Choroid plexus epithelial cell (primary cell): Measurements from ENCODE around the gene RAB26.
"Not testable (repeated sequence)": the region's sequence is repeated elsewhere in the genome, so short reads cannot be mapped to it uniquely, and the experiment has no call there.

Source experiments
- DNase-seq: peaks from one replicate; pipeline ENCODE4 v3.0.0-alpha.2; 2010; ENCODE audit warnings: low read depth
- H3K4me3 ChIP-seq: 2 replicates; pipeline ENCODE4 v1.5.1; 2011; ENCODE audit warnings: low read depth, mild to moderate bottlenecking, control low read depth, low read length, moderate library complexity
- CTCF ChIP-seq: conservative IDR thresholded peaks from 2 replicates; pipeline ENCODE4 v1.5.1; 2011; ENCODE audit warnings: low read depth, mild to moderate bottlenecking, control low read depth, inconsistent platforms, low read length, moderate library complexity

The RAB26 gene

GRCh38 chr16:2122429-2122828 lies 26.0 kb upstream of the RAB26 start:
- H3K4me3 ChIP-seq, result no peak overlapping the region
- no peak for TF ChIP-seq CTCF
- no peak for DNase-seq

DNA sequence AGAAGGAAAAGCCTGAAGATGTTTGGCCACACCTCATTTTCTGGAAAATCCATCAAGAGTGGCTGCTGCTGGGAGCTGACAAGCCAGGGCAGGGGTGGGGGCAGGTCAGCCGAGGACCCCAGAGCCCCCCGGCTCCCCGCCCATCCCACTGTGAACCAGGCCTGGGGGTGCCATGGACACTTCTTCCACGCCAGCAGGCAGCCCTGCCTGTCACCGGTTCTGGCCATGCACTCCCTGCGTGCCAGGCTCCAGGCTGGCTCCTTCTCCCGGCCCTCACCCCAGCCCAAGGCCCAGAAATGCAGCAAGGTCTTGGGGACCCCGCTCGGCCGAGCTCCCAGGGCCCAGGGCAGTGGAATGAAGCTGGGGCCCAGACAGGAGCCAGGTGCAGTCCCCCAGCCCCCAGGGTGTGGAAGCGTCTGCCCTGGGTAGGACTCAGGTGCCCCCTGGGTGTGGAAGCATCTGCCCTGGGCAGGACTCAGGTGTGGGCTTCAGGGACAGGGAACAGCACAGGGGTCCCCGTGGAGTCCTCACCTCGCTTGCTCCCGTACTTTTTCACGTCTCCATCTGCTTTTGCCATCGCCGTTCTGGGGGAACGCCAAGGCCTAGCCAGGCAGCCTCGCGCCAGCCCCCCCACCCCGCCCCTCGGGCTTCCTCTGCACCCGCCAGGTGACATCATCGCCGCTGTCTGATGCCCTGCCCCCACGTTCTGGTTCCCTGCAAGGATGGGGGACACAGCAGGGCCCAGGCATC lies 25.3 kb upstream of the RAB26 start:
- DNase-seq, H3K4me3 ChIP-seq: not testable (repeated sequence)

GRCh38 chr16:2123706-2124376 lies 24.6 kb upstream of the RAB26 start:
- DNase-seq, result not testable (repeated sequence)

GRCh38 chr16:2124377-2124693 lies 24.1 kb upstream of the RAB26 start:
- not testable (repeated sequence) for H3K4me3 ChIP-seq, DNase-seq

More at GRCh38 chr16:2123706-2124376, 24.6 kb upstream of the RAB26 start:
- H3K4me3 ChIP-seq, result not testable (repeated sequence)

GRCh38 chr16:2124694-2125444 lies 23.6 kb upstream of the RAB26 start:
- H3K4me3 ChIP-seq, result peak overlapping the region; percentile 14
- DNase-seq, result peak; percentile 44

DNA sequence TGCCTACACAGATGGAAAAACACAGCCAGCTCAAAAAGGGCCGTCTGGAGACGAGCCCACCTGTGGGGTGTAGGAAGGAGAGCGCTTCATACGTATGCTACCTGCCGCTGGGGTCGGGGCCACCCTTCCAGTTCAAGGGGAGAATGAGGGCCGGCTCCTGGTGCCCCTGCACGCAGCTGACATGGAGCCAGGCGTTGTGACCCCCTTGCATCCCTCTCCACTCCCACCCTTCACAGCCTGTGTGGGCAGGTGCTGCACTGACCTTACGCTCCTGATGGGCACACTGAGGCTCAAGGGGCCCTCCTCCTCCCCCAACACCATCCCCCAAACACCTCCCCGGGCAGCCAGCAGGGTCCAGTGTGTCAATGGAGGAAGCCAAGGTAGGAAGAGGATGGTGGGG lies 22.8 kb upstream of the RAB26 start:
- DNase-seq, H3K4me3 ChIP-seq: not testable (repeated sequence)

DNA sequence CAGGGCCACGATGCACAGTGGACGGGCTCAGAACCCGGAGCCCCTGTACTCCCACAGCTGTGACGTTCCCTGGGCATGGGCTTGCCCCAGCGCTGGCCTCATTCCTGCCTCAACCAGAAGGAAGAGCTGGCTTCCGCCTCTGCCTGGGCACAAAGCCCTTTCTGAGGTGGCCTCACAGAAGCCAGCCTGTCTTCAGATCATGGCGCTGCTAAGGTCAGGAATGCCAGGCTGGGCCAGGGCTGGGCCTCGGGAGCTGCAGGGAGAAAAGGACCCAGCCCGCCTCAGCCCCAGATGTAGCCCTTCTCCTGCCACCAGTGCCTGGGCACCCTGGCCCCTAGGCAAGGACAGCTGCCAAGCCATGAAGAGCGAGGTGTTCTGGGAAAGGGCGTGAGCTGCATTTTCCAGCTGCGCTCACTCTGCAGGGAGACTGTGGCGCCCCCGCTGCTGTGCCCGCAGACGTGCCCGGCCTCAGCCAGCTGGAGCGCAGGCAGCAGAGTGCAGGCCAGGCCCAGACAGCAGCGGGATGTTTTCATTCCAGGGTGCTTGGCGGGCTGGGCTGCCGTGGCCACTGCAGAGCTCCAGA lies 22.2 kb upstream of the RAB26 start:
- not testable (repeated sequence) for DNase-seq, H3K4me3 ChIP-seq

DNA sequence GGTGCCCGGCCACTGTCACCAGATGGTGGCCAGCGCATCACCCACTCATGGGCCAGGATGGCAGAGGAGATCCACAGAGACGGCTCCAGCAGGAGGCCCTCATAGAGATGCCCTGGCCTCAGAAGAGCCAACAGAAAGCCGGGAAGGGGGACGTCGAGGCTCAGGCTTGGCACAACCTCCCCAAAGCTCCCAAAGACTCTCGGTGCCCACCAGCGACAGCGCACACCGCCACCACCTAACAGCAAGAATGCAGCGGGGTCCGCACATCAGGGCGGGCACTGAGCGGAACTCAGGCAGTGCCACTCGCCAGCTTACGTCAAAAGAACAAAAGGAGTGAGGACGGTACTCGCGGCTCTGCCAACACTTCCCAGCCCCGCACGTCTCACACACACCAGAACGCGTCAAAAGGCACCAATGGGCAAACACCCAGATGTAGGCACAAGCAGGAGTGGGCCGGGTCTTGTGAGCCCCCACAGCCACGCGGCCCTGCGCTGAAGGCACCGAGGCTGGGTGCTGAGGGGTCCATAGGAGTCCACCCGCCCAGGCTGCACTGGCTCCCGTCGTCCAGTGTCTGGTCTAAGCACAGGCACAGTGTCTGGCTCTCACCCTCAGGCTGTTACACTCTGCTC lies 21.4 kb upstream of the RAB26 start:
- not testable (repeated sequence) for H3K4me3 ChIP-seq, DNase-seq

GRCh38 chr16:2127630-2128280 lies 20.7 kb upstream of the RAB26 start:
- H3K4me3 ChIP-seq, result not testable (repeated sequence)
- DNase-seq, result peak; percentile 65

DNA sequence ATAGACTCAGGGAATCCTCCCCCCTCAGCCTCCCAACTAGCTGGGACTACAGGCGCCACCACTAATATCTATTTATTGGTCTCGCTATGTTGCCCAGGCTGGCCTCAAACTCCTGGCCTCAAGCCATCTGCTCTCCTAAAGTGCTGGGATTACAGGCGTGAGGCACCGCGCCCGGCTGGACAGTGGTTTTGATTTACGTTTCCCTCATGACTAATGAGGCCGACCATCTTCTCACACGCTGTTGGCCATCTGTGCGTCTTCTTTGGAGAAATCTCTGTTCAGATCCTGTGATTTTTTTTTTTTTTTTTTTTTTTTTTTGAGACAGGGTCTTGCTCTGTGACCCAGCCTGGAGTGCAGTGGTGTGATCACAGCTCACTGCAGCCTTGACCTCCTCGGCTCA lies 19.2 kb upstream of the RAB26 start:
- DNase-seq, result peak; percentile 60

DNA sequence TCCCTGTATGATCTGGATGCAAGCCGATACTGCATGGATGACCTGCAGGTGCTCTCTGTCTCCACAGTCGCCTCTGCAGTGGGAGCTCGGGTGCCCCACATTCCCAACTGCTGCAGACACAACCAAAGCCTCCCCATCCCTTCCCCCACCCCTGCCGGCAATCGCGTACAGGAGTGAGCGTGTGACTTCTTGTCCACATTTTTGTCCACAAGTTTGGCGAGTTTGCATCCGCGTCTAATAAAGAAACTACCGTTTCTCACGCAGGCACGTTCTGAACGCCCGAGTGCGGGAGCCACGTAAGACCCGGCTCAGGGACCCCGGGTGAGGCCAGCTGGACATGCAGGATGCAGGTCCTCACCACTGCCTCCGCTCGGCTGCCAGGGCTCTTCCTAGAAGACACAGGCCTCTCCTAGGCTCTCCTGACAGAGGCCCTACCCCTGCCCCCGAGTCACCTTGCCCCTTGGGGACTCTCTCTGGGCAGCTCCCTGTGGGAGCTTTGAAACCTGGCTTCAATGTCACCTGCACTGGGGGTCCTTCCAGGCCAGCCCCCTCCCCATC lies 18.5 kb upstream of the RAB26 start:
- not testable (repeated sequence) for DNase-seq, H3K4me3 ChIP-seq

More for the DNA sequence above, 19.2 kb upstream of the RAB26 start:
- H3K4me3 ChIP-seq, result not testable (repeated sequence)

- DNase-seq, result not testable (repeated sequence)
- peak overlapping the region; percentile 10 for H3K4me3 ChIP-seq
Measured at GRCh38 chr16:2133797-2134196, 14.6 kb upstream of the RAB26 start.

DNA sequence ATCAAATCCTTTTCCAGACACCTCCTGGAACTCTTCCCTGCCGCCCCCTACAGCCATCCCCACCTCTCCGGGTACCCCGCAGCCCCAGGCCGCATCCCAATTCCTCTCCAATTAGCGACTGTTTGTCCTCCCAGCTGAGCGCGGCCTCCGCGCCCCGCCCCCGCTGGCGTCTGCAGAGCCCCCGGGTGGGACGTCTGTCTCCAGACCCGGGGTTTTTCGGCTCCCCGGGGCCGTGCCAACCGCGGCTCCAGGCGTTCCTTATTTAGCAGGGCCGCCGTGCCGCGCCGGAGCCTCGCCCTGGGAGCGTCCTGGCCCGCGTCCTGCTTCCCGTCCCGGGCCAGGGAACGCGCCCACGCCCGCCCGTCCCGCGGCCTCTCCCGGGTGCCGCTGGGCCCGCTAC lies 13.4 kb upstream of the RAB26 start:
- H3K4me3 ChIP-seq, result peak overlapping the region; percentile 57

GRCh38 chr16:2135770-2136490 lies 12.5 kb upstream of the RAB26 start, which contains the start of gene PKD1:
TSS of gene PKD1 (minus strand) at chr16:2135898. CDS start at chr16:2135689, 209 bp downstream.
- H3K4me3 ChIP-seq, result peak within 1 kb of the TSS; percentile 57
- DNase-seq, result peak; percentile 97

More for the DNA sequence above, 13.4 kb upstream of the RAB26 start:
- not testable (repeated sequence) for DNase-seq
